ENCODE measurements around the gene MRTFA.
"Not testable (repeated sequence)": the region's sequence is repeated elsewhere in the genome, so short reads cannot be mapped to it uniquely, and the experiment has no call there.

The MRTFA gene

DNA sequence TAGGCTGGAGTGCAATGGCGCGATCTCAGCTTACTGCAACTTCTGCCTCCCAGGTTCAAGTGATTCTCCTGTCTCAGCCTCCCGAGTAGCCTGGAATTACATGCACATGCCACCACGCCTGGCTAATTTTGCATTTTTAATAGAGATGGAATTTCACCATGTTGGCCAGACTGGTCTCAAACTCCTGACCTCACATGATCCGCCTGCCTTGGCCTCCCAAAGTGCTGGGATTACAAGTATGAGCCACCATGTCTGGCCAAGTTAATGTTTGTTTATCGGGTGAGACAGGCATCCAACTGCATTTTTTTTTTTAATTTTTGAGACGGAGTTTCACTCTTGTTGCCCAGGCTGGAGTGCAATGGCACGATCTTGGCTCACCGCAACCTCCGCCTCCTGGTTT, 20.1 kb upstream of the MRTFA start:
- DNase-seq: not testable (repeated sequence)

- DNase-seq: not testable (repeated sequence)
These were observed 19.4 kb upstream of the MRTFA start for GRCh38 chr22:40655941-40656340.

- no peak for DNase-seq
These were observed 18.1 kb upstream of the MRTFA start for GRCh38 chr22:40654522-40655167.

DNA sequence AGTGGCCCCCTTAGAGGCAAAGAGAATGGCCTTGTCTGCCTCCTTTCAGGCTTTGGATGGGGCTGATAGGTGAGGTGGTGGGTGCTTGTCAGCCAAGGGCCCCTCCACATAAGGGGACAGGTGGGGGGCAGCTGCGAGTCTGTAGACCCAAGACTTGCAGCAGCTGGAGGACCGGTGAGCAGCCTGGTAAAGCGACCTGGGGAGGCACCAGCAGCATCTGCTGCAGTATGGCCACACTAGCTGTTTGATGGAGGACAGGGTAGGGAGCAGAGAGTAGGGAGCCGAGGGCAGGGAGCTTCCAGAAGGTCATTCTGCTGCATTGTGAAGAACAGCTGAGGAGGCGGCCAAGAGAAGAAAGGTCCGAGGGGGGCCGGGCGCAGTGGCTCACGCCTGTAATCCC, 16.8 kb upstream of the MRTFA start:
- DNase-seq: no peak

GRCh38 chr22:40651563-40652501, 15.3 kb upstream of the MRTFA start:
- DNase-seq: peak; percentile 72

DNA sequence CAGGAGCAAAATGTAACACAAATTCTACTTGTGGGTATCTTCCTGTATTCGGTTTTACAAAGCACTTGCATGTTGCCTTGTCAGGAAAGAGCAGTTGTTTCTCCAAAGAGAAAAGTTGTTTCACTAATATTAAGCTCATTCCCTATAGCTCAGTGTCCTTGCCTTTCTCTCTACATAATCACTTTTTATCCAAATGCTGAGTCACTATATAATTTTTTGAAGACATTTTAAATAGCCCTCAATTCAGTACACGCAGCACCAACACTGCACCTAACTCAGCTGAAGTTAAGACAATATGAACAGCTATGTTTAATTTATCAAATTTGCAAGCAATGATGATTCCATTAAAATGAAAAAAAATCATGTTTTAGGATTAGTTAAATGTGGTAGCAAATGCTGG, 14.5 kb upstream of the MRTFA start:
- DNase-seq: no peak

DNA sequence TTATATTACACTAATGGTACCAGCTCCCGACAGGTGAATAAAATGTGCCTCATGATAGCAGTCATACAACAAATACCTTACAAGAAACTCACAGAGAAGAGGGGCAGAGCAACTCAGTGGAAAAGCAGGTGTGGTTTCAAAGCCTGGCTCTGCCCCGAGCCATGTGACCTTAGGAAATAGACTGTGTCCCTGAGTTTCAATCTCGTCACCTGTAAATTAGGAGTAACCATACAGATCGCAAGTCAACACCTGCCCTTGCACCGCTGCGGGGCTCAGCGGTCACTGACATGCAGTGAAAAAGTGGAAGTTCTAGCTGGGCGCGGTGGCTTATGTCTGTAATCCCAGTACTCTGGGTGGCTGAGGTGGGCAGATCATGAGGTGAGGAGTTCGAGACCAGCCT, 11.9 kb upstream of the MRTFA start:
- no peak for DNase-seq

- no peak for DNase-seq
These were observed 9.2 kb upstream of the MRTFA start for GRCh38 chr22:40645579-40646197.

DNA sequence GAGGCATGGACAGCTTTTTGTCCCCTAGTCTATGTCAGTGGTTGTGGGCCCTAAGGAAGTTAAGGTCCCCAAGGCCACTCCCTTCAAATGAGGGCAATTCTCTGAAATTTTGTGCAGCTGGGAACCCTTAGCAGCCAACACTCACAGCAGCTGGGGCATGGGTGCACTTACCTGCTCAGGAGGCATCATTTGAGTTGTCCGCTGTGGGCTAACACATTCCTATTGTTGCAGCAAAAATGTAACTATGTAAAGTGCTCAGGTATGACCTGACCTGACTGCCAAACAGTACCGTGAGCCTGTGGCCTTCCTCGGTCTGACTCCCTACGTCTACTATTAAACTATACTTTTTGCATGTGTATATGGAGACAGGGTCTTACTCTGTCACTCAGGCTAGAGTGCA, 5.8 kb upstream of the MRTFA start:
- no peak for DNase-seq

- no peak for DNase-seq
These were observed 4.8 kb upstream of the MRTFA start for GRCh38 chr22:40641269-40641668.

GRCh38 chr22:40638261-40638660, 1.7 kb upstream of the MRTFA start:
- no peak for DNase-seq

DNA sequence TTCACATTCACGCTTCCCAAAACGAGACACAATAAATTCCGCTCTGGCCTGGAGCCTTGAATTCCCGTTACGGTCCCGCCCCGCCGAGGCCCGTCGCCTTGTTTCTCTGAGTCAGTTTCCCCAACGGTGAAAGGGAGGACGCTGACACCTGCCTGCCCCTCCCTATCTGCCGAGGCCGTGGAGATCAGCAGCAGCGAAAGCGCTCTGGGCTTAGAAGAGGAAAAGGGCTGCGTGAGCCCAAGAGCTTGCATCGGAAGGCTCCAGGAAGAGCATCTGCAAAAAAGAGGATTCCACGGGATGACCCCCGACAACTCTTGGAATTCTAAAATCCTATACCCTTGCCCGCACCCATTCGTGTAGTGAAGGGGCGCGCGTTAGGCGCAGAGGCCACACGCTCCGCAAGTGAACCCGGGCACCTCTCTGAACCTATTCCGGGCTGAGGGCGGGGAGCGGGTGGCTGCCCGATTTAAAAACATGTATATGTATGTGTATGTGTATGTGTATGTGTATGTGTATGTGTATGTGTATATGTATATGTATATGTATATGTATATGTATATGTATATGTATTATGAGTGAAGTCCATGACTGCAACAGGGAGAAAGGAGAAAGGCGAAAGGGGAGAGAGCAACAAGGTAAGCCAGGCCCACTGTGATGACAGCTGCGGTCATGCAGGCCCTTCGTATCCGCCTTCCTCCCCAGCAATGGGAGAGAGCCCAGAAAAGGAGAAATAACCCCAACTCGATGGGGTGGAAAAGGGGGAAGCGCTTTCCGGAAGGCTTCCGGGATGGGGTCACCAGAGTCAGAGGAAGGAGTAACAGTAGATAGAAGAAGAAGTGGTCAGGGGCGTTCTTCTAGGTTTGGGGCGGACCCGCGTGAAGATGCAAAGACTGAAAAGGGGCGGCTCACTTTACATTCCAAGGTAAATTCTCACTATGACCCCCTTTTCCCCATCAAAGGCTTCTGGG, 948 bp upstream of the MRTFA start:
- DNase-seq: no peak

- DNase-seq: no peak
These were observed 559 bp downstream of the MRTFA start for GRCh38 chr22:40635940-40636379.

- no peak for DNase-seq
These were observed 1.2 kb downstream of the MRTFA start for GRCh38 chr22:40635043-40635939.

DNA sequence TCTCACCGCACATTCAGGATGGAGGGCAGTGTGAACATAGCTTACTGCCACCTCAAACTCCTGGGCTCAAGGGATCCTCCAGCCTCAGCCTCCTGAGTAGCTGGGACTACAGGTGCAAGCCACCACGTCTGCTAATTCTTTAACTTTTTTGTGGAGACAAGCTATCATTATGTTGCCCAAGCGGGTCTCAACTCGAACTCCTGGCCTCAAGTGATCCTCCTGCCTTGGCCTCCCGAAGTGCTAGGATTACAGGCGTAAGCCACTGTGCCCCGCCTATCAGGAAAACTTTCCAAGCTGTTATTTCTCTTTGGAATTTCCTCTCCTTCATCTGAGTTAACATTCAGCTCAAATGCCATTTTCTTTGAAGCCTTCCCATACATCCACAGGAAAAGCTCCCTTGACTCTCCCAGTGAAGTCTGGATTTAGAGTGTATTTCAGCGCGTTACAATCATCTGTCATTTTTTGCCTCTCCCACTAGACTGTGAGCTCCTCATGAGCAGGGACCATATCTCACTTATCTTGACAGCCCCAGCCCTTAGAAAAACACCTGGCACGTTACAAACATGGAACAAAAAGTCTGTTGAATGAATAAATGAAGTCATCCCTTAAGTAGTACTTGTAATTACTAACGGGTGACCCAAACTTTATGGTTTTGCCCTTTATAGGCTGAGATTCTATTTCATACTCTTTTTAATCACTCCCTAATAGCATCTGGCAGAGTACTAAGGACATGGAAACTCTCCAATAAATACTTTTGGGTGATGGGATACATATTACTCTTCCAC, 2.2 kb downstream of the MRTFA start:
- DNase-seq: no peak

GRCh38 chr22:40633036-40633435, 3.5 kb downstream of the MRTFA start:
- DNase-seq: no peak

DNA sequence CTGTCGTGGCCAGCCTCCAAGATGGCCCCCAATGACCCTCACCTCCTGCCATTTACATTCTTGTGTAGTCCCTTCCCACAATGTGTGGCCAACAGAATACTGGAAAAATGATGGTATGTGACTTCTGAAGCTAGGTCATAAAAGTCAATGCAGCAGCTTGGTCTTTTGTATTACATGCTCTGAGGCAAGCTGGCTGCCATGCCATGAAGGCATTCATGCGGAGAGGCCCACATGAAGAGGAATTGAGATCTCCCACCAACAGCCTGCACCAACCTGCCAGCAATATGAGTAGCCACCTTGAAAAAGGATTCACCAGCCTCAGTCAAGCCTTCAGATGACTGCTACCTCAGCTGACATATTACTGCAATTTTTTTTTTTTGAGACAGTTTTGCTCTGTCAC, 4.6 kb downstream of the MRTFA start:
- no peak for DNase-seq

DNA sequence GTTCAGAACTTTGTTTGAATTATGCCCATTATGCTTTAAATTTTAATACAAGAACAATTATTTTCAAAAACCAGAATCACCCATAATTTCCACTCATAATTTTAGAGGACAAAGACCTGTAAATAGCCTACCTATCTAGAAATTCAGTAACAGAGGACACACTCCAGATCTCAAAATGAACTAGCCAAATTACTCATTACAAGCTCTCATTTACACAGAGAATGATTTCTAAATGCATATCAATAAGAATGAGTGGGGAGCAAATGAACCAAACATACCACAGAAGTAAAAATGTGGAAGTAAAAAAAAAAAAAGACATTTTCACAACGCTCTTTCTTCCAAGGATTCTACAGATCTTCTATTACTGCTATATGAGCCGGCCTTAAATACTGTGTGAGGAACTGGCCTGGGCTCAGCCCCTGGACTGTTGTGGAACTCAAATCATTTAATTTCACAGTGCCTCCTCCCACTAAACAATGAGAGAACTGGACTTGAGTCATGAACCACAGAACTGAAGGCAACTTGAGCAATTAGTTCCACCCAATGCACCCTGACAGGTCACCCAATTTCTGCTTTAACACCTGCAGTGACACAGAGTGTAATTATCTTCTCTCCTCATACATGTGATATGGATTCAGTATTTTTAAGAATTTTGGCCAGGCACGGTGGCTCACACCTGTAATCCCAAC, 8.0 kb downstream of the MRTFA start:
- no peak for DNase-seq

DNA sequence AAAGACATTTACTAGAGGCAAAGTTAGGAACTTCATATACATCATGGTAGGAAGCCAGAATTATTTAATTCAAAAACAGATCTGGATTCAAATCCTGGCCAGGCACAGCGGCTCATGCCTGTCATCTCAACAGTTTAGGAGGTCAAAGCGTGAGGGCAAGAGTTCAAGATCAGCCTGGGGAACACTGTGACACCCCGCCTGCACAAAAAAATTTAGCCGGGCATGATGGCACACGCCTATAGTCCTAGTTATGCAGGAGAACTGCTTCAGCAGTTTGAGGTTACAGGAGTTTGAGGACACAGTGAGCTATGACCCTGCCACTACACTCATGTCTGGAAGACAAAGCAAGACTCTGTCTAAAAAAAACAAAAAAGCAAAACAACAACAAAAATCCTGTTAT, 8.9 kb downstream of the MRTFA start:
- DNase-seq: no peak

DNA sequence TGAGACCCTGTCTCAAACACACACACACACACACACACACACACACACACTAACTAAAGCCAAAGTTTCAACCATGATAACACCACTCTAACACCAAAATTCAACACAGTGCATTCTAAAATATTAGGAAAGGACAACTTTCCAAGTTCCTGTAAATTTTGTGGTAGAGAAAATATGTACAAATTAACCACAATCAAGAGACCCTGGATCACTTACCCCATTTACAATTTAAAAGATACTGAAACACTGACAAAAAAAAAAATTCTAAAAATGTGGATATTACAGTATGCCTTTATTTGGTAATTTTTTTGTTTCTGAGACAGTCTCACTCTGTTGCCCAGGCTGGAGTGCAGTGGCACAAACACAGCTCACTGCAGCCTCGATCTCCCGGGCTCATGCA, 9.7 kb downstream of the MRTFA start:
- DNase-seq: no peak

Measured in activated effector memory CD4-positive, alpha-beta T cell treated with Interleukin-2 at 50 U/mL for 16 hours (primary cell).